Measurements from ENCODE around the gene CHD2. TPM values are rescaled to one million over a fixed set of nuclear protein-coding genes. Genes with fewer than 3 reads are reported as not detected.

CHD2 gene
- total RNA-seq, 1 experiment from 2014 or later = 63.3 TPM

- H3K27me3 ChIP-seq (ENCODE audit: insufficient read depth, low read length) = no peaks in the 10 kb centered on the region
- no peak overlapping the region for H4K5ac ChIP-seq (ENCODE audit: insufficient read length, low read depth, low read length)
- H2BK12ac ChIP-seq (ENCODE audit: insufficient read length, low read depth, low read length) = no peak overlapping the region
- peaks cover 4% of the 10 kb centered on the region for H4K20me1 ChIP-seq (ENCODE audit: control insufficient read depth, insufficient read depth, insufficient read length)
- no peak for TF ChIP-seq CTCF (conservative IDR thresholded peaks at IDR 0.05)
- H2BK15ac ChIP-seq (ENCODE audit: low read depth, low read length) = no peak overlapping the region
- H3K9me3 Mint-ChIP-seq = no peaks in the 10 kb centered on the region
- no peak overlapping the region for H3K56ac ChIP-seq (ENCODE audit: insufficient read length, low read depth, low read length)
- H2BK120ac ChIP-seq (ENCODE audit: low read depth, low read length, poor library complexity, severe bottlenecking) = no peak overlapping the region
- H2BK5ac ChIP-seq (ENCODE audit: insufficient read length, low read length) = no peak overlapping the region
- no peak overlapping the region for H3K14ac ChIP-seq (ENCODE audit: insufficient read depth, low read length)
- H3K9ac ChIP-seq (ENCODE audit: extremely low read depth, insufficient read length, low read length) = no peak overlapping the region
- H3K4me1 ChIP-seq (ENCODE audit: insufficient read depth, low read length) = peaks cover 13% of the 10 kb centered on the region; the same call in 1 of the 2 replicates
- H3K4me2 ChIP-seq (ENCODE audit: insufficient read depth, insufficient read length, low read length) = no peak overlapping the region
- peaks cover 26% of the 10 kb centered on the region; the same call in 1 of the 2 replicates for H3K79me2 ChIP-seq (ENCODE audit: insufficient read depth, low read length)
- no CpG with 5 or more reads among the region's 7 CpGs for WGBS (ENCODE audit: extremely low coverage, insufficient read length, low lambda C conversion rate)
- no peak overlapping the region for H3K27ac ChIP-seq (ENCODE audit: insufficient read length, low read depth, low read length)
- no peak overlapping the region for H3K4ac ChIP-seq (ENCODE audit: low read depth, low read length)
- H3T11ph ChIP-seq (ENCODE audit: low read length) = no peak overlapping the region
- no peak overlapping the region for H2BK20ac ChIP-seq (ENCODE audit: low read depth, low read length, poor library complexity, severe bottlenecking)
- no peak overlapping the region for H2AFZ ChIP-seq (ENCODE audit: low read length)
- peak overlapping the region in 1 of 3 experiments; percentile 82; a peak in 1 of 7 replicates for H3K27ac Mint-ChIP-seq
- H3K23ac ChIP-seq (ENCODE audit: insufficient read length, low read depth, low read length) = no peak overlapping the region
- peaks cover 21% of the 10 kb centered on the region for H3K79me1 ChIP-seq (ENCODE audit: insufficient read depth, low read depth, low read length, poor library complexity, severe bottlenecking)
- no peaks in the 10 kb centered on the region for H3K27me3 Mint-ChIP-seq (ENCODE audit: low read depth)
- H3K9me3 ChIP-seq (ENCODE audit: control insufficient read depth, low read depth, low read length) = no peaks in the 10 kb centered on the region
- H3K23me2 ChIP-seq (ENCODE audit: insufficient read length, low read depth, low read length, poor library complexity, severe bottlenecking) = no peaks in the 10 kb centered on the region
- DNase-seq = no peak
- H4K8ac ChIP-seq (replicated peaks; ENCODE audit: insufficient read length, low read depth, low read length) = no peak overlapping the region
- no peak overlapping the region for H2AK5ac ChIP-seq (ENCODE audit: insufficient read length, low read length)
- H4K91ac ChIP-seq (ENCODE audit: insufficient read length, low read depth, low read length) = no peak overlapping the region
- peaks cover 39 to 84% (median 59%) of the 10 kb centered on the region in 3 experiments for H3K36me3 Mint-ChIP-seq (ENCODE audit: insufficient read depth in 1 of 3, low read depth in 3 of 3)
- no peak overlapping the region for H3K4me3 Mint-ChIP-seq
- peaks cover 54 to 57% of the 10 kb centered on the region in 2 experiments for H3K4me1 Mint-ChIP-seq
- H3K18ac ChIP-seq (ENCODE audit: insufficient read length, low read depth, low read length) = no peak overlapping the region
Observed at GRCh38 chr15:93056836-93057235, 156.7 kb downstream of the CHD2 start.

All from H9 (cell line).